H1 (cell line): ENCODE results near the gene ZNF608.

ENCODE experiments used
- CBX8 ChIP-seq: fragments of 300-800, 300-1000 bp; sonication (generic); IDR thresholded peaks from 2 replicates; pipeline ENCODE4 v1.7.1; 2016; ENCODE audit warnings: low read depth, low read length, borderline replicate concordance
- CHD1 ChIP-seq: IDR thresholded peaks from 2 replicates; pipeline ENCODE4 v1.6.1; 2012; ENCODE audit warnings: low read depth, low read length, improper control_type of control experiment
- EP300 ChIP-seq, 2 experiments: IDR thresholded peaks; 1 replicate in 1 of 2; 2 replicates in 1 of 2; pipeline ENCODE4 v1.6.1; 2011 to 2012; ENCODE audit warnings: low read depth in 2 of 2, low read length in 2 of 2, mild to moderate bottlenecking in 2 of 2, borderline replicate concordance in 1 of 2, inconsistent platforms in 1 of 2, moderate library complexity in 1 of 2
- JUND ChIP-seq: IDR thresholded peaks from 2 replicates; pipeline ENCODE4 v1.6.1; 2011; ENCODE audit warnings: mild to moderate bottlenecking, improper control_type of control experiment, low read length
- MAFK ChIP-seq: IDR thresholded peaks from 2 replicates; pipeline ENCODE4 v1.6.1; 2012; ENCODE audit warnings: low read depth, mild to moderate bottlenecking, improper control_type of control experiment, low read length
- NRF1 ChIP-seq: IDR thresholded peaks from 2 replicates; pipeline ENCODE4 v1.6.1; 2011; ENCODE audit warnings: mild to moderate bottlenecking, low read depth, low read length, improper control_type of control experiment
- PHF8 ChIP-seq: fragments of 200-600 bp; sonication (generic); conservative IDR thresholded peaks from 2 replicates; pipeline ENCODE4 v1.7.1; 2012; ENCODE audit warnings: low read depth, mild to moderate bottlenecking, inconsistent platforms, low read length, moderate library complexity
- SP2 ChIP-seq: IDR thresholded peaks from 2 replicates; pipeline ENCODE4 v1.6.1; 2012; ENCODE audit warnings: mild to moderate bottlenecking, low read length, inconsistent platforms
- TAF7 ChIP-seq: optimal IDR thresholded peaks from 2 replicates; pipeline ENCODE3; 2011; ENCODE audit warnings: low read depth, mild to moderate bottlenecking, inconsistent platforms, low read length, moderate library complexity, borderline replicate concordance
- YY1 ChIP-seq: IDR thresholded peaks from 2 replicates; pipeline ENCODE4 v1.6.1; 2011; ENCODE audit warnings: low read depth, mild to moderate bottlenecking, low read length
- TF ChIP-seq, protein P1 (sequence below): IDR thresholded peaks from 2 replicates; pipeline ENCODE4 v1.6.1; 2012; ENCODE audit warnings: inconsistent platforms
- TF ChIP-seq, protein P2 (sequence below): IDR thresholded peaks from 2 replicates; pipeline ENCODE4 v1.6.1; 2012; ENCODE audit warnings: inconsistent platforms
- TF ChIP-seq, protein P3 (sequence below), 3 experiments: IDR thresholded peaks; 1 replicate in 2 of 3; 2 replicates in 1 of 3; pipeline versions ENCODE4 v1.5.1 to v1.6.1; 2011; ENCODE audit warnings: low read length in 3 of 3, mild to moderate bottlenecking in 3 of 3, inconsistent platforms in 2 of 3, low read depth in 1 of 3, moderate library complexity in 1 of 3; ENCODE audit not compliant: insufficient read depth in 1 of 3; ENCODE audit errors: control extremely low read depth in 1 of 3

DNA sequence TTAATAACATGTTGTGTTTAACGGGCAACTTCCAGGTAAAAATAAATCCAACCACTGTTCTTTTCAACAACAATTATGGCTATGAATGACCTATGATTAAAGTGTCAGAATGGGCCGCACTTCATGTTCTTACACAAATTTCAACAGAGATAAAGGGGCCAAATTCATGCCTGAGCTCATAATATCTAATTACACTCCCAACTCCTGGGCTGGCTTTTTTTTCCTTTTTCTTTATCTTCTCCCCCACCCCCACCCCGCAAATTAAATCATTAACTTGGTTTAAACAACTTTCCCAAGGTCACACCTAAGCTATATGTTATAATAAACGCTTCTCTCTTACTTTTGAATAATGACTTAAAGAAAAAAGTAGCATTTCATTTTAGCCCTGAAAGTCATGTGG, 25.8 kb downstream of the ZNF608 start:
- TF ChIP-seq, protein P1, sequence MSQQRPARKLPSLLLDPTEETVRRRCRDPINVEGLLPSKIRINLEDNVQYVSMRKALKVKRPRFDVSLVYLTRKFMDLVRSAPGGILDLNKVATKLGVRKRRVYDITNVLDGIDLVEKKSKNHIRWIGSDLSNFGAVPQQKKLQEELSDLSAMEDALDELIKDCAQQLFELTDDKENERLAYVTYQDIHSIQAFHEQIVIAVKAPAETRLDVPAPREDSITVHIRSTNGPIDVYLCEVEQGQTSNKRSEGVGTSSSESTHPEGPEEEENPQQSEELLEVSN: no peak
- TF ChIP-seq YY1: no peak
- TF ChIP-seq, protein P2, sequence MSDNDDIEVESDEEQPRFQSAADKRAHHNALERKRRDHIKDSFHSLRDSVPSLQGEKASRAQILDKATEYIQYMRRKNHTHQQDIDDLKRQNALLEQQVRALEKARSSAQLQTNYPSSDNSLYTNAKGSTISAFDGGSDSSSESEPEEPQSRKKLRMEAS: no peak
- TF ChIP-seq PHF8: no peak
- no peak for TF ChIP-seq CHD1
- TF ChIP-seq, protein P3, sequence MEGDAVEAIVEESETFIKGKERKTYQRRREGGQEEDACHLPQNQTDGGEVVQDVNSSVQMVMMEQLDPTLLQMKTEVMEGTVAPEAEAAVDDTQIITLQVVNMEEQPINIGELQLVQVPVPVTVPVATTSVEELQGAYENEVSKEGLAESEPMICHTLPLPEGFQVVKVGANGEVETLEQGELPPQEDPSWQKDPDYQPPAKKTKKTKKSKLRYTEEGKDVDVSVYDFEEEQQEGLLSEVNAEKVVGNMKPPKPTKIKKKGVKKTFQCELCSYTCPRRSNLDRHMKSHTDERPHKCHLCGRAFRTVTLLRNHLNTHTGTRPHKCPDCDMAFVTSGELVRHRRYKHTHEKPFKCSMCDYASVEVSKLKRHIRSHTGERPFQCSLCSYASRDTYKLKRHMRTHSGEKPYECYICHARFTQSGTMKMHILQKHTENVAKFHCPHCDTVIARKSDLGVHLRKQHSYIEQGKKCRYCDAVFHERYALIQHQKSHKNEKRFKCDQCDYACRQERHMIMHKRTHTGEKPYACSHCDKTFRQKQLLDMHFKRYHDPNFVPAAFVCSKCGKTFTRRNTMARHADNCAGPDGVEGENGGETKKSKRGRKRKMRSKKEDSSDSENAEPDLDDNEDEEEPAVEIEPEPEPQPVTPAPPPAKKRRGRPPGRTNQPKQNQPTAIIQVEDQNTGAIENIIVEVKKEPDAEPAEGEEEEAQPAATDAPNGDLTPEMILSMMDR (IDR thresholded peaks at IDR 0.05; ENCODE audit: control extremely low read depth in 1 of 3, insufficient read depth in 1 of 3, low read depth in 1 of 3, low read length in 3 of 3): no peak
- TF ChIP-seq TAF7: no peak
- TF ChIP-seq NRF1: no peak
- TF ChIP-seq EP300 (IDR thresholded peaks at IDR 0.05; ENCODE audit: borderline replicate concordance in 1 of 2, low read depth in 2 of 2, low read length in 2 of 2): no peak
- TF ChIP-seq MAFK: no peak
- no peak for TF ChIP-seq JUND
- TF ChIP-seq SP2: no peak
- no peak for TF ChIP-seq CBX8
